Sigmoid colon (tissue), 7 donors: ENCODE results near the gene PDZD8. TPM values are rescaled to one million over a fixed set of nuclear protein-coding genes. Genes with fewer than 3 reads are reported as not detected.

Source experiments
- DNase-seq: peaks from one replicate; pipeline ENCODE4 v3.0.0-alpha.2; 2019
- H3K27ac ChIP-seq, 4 donors: fragments of 200-600 bp; sonication (generic); one replicate each; pipeline ENCODE4 v1.5.1; 2016 to 2019; ENCODE audit warnings: mild to moderate bottlenecking in 1 of 4
- H3K27me3 ChIP-seq, 3 donors: fragments of 200-600 bp; sonication (generic); one replicate each; pipeline ENCODE4 v1.5.1; 2019; ENCODE audit warnings: mild to moderate bottlenecking in 1 of 3
- H3K36me3 ChIP-seq, 4 donors: fragments of 200-600 bp; sonication (generic); one replicate each; pipeline ENCODE4 v1.5.1; 2016 to 2019
- H3K4me1 ChIP-seq, 4 donors: fragments of 200-600 bp; sonication (generic); one replicate each; pipeline ENCODE4 v1.5.1; 2017 to 2019
- H3K4me3 ChIP-seq, 4 donors: fragments of 200-600 bp; sonication (generic); one replicate each; pipeline ENCODE4 v1.5.1; 2017 to 2019; ENCODE audit warnings: mild to moderate bottlenecking in 2 of 4, moderate library complexity in 1 of 4
- H3K9me3 ChIP-seq, 4 donors: fragments of 200-600 bp in 3 of 4; sonication (generic) in 3 of 4; one replicate each; pipeline versions ENCODE4 v1.5.1 to v1.6.1; 2013 to 2019
- CTCF ChIP-seq, 4 experiments: fragments of 450-650 bp in 3 of 4; fragments of 200-600 bp in 1 of 4; IDR thresholded peaks; one replicate each; pipeline ENCODE4 v1.5.1; 2016 to 2019; ENCODE audit warnings: antibody characterized with exemption in 4 of 4, mild to moderate bottlenecking in 3 of 4, moderate library complexity in 2 of 4
- EP300 ChIP-seq, 4 donors: sonication (generic); formaldehyde crosslinking; IDR thresholded peaks; one replicate each; pipeline ENCODE4 v1.6.1; 2017; ENCODE audit warnings: antibody characterized with exemption in 4 of 4
- POLR2A ChIP-seq, 2 donors: fragments of 450-650 bp; IDR thresholded peaks; one replicate each; pipeline ENCODE4 v1.6.1; 2016; ENCODE audit warnings: antibody characterized with exemption in 2 of 2, mild to moderate bottlenecking in 2 of 2, moderate library complexity in 2 of 2
- POLR2AphosphoS5 ChIP-seq, 4 donors: sonication (generic); formaldehyde crosslinking; IDR thresholded peaks; one replicate each; pipeline ENCODE4 v1.6.1; 2017; ENCODE audit warnings: antibody characterized with exemption in 4 of 4
- WGBS, 2 donors: extraction: QIAGEN DNeasy Blood & Tissue Kit; methylation state at CpG; one replicate each; pipeline ENCODE4 v1.1.7; 2013; 5-methylcytosine and 5-hydroxymethylcytosine counted together
- intact Hi-C: fragments of 100-400 bp; cut with DNase I; formaldehyde crosslinking; loops from one replicate; pipeline ENCODE4 v1.15.1; 2023
- polyA plus RNA-seq, 3 donors: library from polyadenylated mRNA; stranded (reverse); fragments of 200-250 nt; gene quantifications; one replicate each; pipeline ENCODE4 v1.2.3, GENCODE V29; 2013
- total RNA-seq, 4 donors: library from RNA; depleted of rRNA; stranded (reverse); fragments of >200 nt; gene quantifications; one replicate each; pipeline ENCODE4 v1.1.0, GENCODE V29; 2016
- donor health status: healthy with polysubstance abuse.
- donor health status: Bipolar disorder and iron deficiency.
- donor health status: healthy.

Gene PDZD8
- total and polyA plus RNA-seq, 7 donors = 3.5 to 34.3 (median 25.2) TPM

GRCh38 chr10:117257721-117258120 lies 117.5 kb downstream of the PDZD8 start:
- no peaks in the 10 kb centered on the region for H3K36me3 ChIP-seq
- H3K27ac ChIP-seq = no peak overlapping the region
- DNase-seq = no peak
- TF ChIP-seq POLR2A (IDR thresholded peaks at IDR 0.05) (no peak), EP300 (IDR thresholded peaks at IDR 0.05) (no peak), POLR2AphosphoS5 (IDR thresholded peaks at IDR 0.05) (no peak), CTCF (IDR thresholded peaks at IDR 0.05) (no peak)
- H3K4me1 ChIP-seq = no peaks in the 10 kb centered on the region
- WGBS, 2 donors = 93 to 96% methylated on average over 3 of the region's 3 CpGs
- H3K27me3 ChIP-seq = peaks cover 0 to 34% (median 6%) of the 10 kb centered on the region in 3 donors
- intact Hi-C loops = no loop called here
- H3K4me3 ChIP-seq = no peak overlapping the region
- H3K9me3 ChIP-seq = no peaks in the 10 kb centered on the region

- H3K9me3 ChIP-seq = no peaks in the 10 kb centered on the region
- H3K4me3 ChIP-seq = no peak overlapping the region
- no peaks in the 10 kb centered on the region for H3K36me3 ChIP-seq
- intact Hi-C loops = no loop called here
- peaks cover 0 to 27% (median 6%) of the 10 kb centered on the region in 3 donors for H3K27me3 ChIP-seq
- no peak overlapping the region for H3K27ac ChIP-seq
- no peak for DNase-seq
- TF ChIP-seq POLR2AphosphoS5 (IDR thresholded peaks at IDR 0.05) (no peak), EP300 (IDR thresholded peaks at IDR 0.05) (no peak)
- no peaks in the 10 kb centered on the region for H3K4me1 ChIP-seq
- WGBS, 2 donors = 77 to 89% methylated on average over 10 of the region's 10 CpGs
Measured at GRCh38 chr10:117256910-117257309, 118.3 kb downstream of the PDZD8 start.

GRCh38 chr10:117255835-117256460 lies 119.3 kb downstream of the PDZD8 start:
- no peaks in the 10 kb centered on the region for H3K36me3 ChIP-seq
- TF ChIP-seq POLR2AphosphoS5 (IDR thresholded peaks at IDR 0.05) (no peak), EP300 (IDR thresholded peaks at IDR 0.05) (no peak), CTCF (IDR thresholded peaks at IDR 0.05) (no peak)
- no peaks in the 10 kb centered on the region for H3K4me1 ChIP-seq
- DNase-seq = no peak
- intact Hi-C loops = no loop called here
- no peaks in the 10 kb centered on the region for H3K9me3 ChIP-seq
- H3K4me3 ChIP-seq = no peak overlapping the region
- H3K27me3 ChIP-seq = peaks cover 0 to 18% (median 0%) of the 10 kb centered on the region in 3 donors
- WGBS, 2 donors = 95% methylated on average over 9 of the region's 9 CpGs
- no peak overlapping the region for H3K27ac ChIP-seq

GRCh38 chr10:117254774-117255735 lies 120.2 kb downstream of the PDZD8 start:
- WGBS, 2 donors = 74 to 82% methylated on average over 26 of the region's 26 CpGs

More at GRCh38 chr10:117254774-117255735, 120.2 kb downstream of the PDZD8 start:
- no peak for TF ChIP-seq POLR2A (IDR thresholded peaks at IDR 0.05)
- no peak for TF ChIP-seq POLR2AphosphoS5 (IDR thresholded peaks at IDR 0.05)
- no peak for TF ChIP-seq CTCF (IDR thresholded peaks at IDR 0.05)
- TF ChIP-seq EP300 (IDR thresholded peaks at IDR 0.05) = no peak
- Histone ChIP-seq H3K9me3 (no peaks in the 10 kb centered on the region), H3K4me1 (no peaks in the 10 kb centered on the region), H3K27me3 (peaks cover 0 to 11% (median 0%) of the 10 kb centered on the region in 3 donors), H3K27ac (no peak overlapping the region), H3K36me3 (no peaks in the 10 kb centered on the region), H3K4me3 (no peak overlapping the region)
- DNase-seq = no peak
- intact Hi-C loops = no loop called here
